Testis (tissue), 2 donors: ENCODE results near the gene KRTAP4-2.

ENCODE experiments used
- POLR2A ChIP-seq: fragments of 450-650 bp; IDR thresholded peaks from one replicate; pipeline ENCODE4 v1.6.1; 2017; ENCODE audit warnings: antibody characterized with exemption, mild to moderate bottlenecking, moderate library complexity
- TF ChIP-seq, protein P1 (sequence below), 3 experiments: fragments of 450-650 bp in 2 of 3; fragments of 200-600 bp in 1 of 3; sonication (generic) in 1 of 3; IDR thresholded peaks; one replicate each; pipeline ENCODE4 v1.5.1; 2016 to 2019; ENCODE audit warnings: antibody characterized with exemption in 3 of 3, mild to moderate bottlenecking in 2 of 3, moderate library complexity in 1 of 3

DNA sequence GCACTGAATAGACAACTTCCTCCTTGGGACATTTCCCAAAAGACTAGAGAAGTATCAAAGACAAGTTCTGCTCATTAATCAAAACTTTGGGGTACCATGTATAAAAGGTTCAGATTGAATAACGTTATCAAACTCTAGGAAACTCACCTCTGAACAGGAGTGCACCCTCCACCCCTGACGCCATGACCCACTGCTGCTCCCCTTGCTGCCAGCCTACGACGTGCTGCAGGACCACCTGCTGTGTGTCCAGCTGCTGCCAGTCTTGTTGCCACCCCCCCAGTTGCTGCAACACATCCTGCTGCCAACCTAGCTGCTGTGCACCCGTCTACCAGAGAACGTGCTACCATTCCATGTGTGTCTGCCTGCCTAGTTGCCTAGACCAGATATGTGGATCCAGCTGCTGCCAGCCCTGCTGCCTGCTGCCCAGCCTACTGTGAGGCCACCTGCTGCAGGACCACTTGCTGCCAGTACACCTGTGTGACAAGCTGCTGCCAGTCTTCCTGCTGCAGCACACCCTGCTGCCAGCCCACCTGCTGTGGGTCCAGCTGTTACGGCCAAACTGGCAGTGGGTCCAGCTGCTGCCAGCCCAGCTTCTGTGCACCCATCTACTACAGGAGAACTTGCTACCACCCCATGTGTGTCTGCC is 34.6 kb upstream of the KRTAP4-2 start:
- TF ChIP-seq, protein P1, sequence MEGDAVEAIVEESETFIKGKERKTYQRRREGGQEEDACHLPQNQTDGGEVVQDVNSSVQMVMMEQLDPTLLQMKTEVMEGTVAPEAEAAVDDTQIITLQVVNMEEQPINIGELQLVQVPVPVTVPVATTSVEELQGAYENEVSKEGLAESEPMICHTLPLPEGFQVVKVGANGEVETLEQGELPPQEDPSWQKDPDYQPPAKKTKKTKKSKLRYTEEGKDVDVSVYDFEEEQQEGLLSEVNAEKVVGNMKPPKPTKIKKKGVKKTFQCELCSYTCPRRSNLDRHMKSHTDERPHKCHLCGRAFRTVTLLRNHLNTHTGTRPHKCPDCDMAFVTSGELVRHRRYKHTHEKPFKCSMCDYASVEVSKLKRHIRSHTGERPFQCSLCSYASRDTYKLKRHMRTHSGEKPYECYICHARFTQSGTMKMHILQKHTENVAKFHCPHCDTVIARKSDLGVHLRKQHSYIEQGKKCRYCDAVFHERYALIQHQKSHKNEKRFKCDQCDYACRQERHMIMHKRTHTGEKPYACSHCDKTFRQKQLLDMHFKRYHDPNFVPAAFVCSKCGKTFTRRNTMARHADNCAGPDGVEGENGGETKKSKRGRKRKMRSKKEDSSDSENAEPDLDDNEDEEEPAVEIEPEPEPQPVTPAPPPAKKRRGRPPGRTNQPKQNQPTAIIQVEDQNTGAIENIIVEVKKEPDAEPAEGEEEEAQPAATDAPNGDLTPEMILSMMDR (IDR thresholded peaks at IDR 0.05) = no peak
- TF ChIP-seq POLR2A = no peak
